Measurements from ENCODE around the gene VPS8.

- TF ChIP-seq CTCF (IDR thresholded peaks at IDR 0.05; ENCODE audit: insufficient read depth, low read length, poor library complexity, severe bottlenecking), result no peak
- no peak for TF ChIP-seq EZH2phosphoT487 (conservative IDR thresholded peaks at IDR 0.05; ENCODE audit: low read length)
These were observed 6.5 kb upstream of the VPS8 start for GRCh38 chr3:184805351-184806038.

All from SU-DHL-6 (cell line).